Measurements from ENCODE around the gene CD8B. TPM values are rescaled to one million over a fixed set of nuclear protein-coding genes. Genes with fewer than 3 reads are reported as not detected.
"Not testable (repeated sequence)": the region's sequence is repeated elsewhere in the genome, so short reads cannot be mapped to it uniquely, and the experiment has no call there.

Gene CD8B
- total and polyA plus RNA-seq, 2 donors (not counting 3 experiments of a cell fraction or from before 2014, with no cell fraction given) = not detected

GRCh38 chr2:86837714-86838113, 24.0 kb downstream of the CD8B start:
- H3K4me2 ChIP-seq (ENCODE audit: insufficient read depth, low read length); CTCF ChIA-PET; H3K36me3 ChIP-seq (ENCODE audit: control insufficient read depth in 2 of 2, extremely low read depth in 1 of 2, insufficient read depth in 2 of 2, low read length in 2 of 2); H3K4me1 ChIP-seq (ENCODE audit: control insufficient read depth, extremely low read depth, insufficient read depth, low read length); H3K9me3 ChIP-seq (replicated peaks; ENCODE audit: control insufficient read depth, insufficient read depth, low read length); H3K9ac ChIP-seq (replicated peaks; ENCODE audit: extremely low read depth, insufficient read depth, low read length); FAIRE-seq; H3K9me1 ChIP-seq (replicated peaks; ENCODE audit: control insufficient read depth, extremely low read depth, insufficient read depth, low read length); intact Hi-C loops (cut with micrococcal nuclease); H3K79me2 ChIP-seq (ENCODE audit: control insufficient read depth, insufficient read depth, low read length); H2AFZ ChIP-seq (ENCODE audit: low read depth, low read length); BruUV-seq (replicated peaks); H3K4me3 ChIP-seq (replicated peaks in 1 of 3; ENCODE audit: insufficient read depth in 1 of 3, low read depth in 1 of 3, low read length in 3 of 3); H4K20me1 ChIP-seq (replicated peaks; ENCODE audit: control insufficient read depth, extremely low read depth, insufficient read depth, low read length); H3K27ac ChIP-seq (ENCODE audit: insufficient read depth, low read depth, low read length); DNase-seq (ENCODE audit: low read depth, low spot score); POLR2A ChIA-PET; H3K27me3 ChIP-seq (ENCODE audit: control insufficient read depth in 2 of 2, insufficient read depth in 2 of 2, low read length in 2 of 2); dilution Hi-C loops (cut with MboI; ENCODE audit: extremely low pct_ligation_motif_present, low sequenced_read_pairs): not testable (repeated sequence)

DNA sequence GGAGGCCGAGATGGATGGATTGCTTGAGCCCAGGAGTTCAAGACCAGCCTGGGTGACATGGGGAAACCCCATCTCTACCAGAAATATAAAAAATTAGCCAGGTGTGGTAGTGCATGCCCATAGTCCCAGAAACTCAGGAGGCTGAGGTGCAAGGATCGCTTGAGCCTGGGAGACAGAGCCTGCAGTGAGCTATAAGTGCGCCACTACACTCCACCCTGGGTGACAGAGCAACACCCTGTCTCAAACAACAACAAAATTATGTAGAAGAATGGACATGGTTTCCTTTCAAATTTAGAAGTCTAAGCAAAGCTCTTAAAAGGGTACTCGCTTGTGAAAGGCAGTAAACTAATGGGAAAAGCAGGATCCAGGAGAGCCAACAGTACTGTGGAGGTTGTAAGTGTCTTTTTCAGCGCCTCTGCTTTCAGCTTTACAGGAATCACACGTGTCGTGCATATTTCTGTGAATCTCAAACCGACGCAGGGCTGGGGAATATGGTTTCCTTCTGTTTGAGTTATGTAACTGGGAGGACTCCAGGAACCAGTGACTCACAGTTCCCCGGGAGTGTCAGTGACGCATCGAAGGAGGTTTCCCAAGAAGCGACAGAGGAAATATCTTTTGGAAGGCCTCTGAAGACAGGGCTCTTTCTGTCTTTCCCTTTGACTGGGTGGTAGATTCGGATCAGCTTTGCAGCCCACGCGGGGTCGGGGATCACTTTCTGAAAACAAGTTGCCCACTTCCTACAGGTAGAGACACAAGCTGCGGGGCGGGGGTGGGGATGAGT, 24.6 kb downstream of the CD8B start:
- peak; percentile 27 for TF ChIP-seq FOS (IDR thresholded peaks at IDR 0.05; ENCODE audit: borderline replicate concordance, insufficient read depth, low read length)
- peak; percentile 13 for TF ChIP-seq JUN (IDR thresholded peaks at IDR 0.05; ENCODE audit: borderline replicate concordance, insufficient read depth, insufficient read length, low read depth)
- H3K4me3 ChIP-seq (replicated peaks in 1 of 3; ENCODE audit: insufficient read depth in 1 of 3, low read depth in 1 of 3, low read length in 3 of 3); intact Hi-C loops (cut with micrococcal nuclease); H3K9me3 ChIP-seq (replicated peaks; ENCODE audit: control insufficient read depth, insufficient read depth, low read length); H3K27me3 ChIP-seq (ENCODE audit: control insufficient read depth in 2 of 2, insufficient read depth in 2 of 2, low read length in 2 of 2); H3K79me2 ChIP-seq (ENCODE audit: control insufficient read depth, insufficient read depth, low read length); POLR2A ChIA-PET; H3K27ac ChIP-seq (ENCODE audit: insufficient read depth, low read depth, low read length); H4K20me1 ChIP-seq (replicated peaks; ENCODE audit: control insufficient read depth, extremely low read depth, insufficient read depth, low read length); BruUV-seq (replicated peaks); H3K9ac ChIP-seq (replicated peaks; ENCODE audit: extremely low read depth, insufficient read depth, low read length); H3K36me3 ChIP-seq (ENCODE audit: control insufficient read depth in 2 of 2, extremely low read depth in 1 of 2, insufficient read depth in 2 of 2, low read length in 2 of 2); CTCF ChIA-PET; H3K4me1 ChIP-seq (ENCODE audit: control insufficient read depth, extremely low read depth, insufficient read depth, low read length); dilution Hi-C loops (cut with MboI; ENCODE audit: extremely low pct_ligation_motif_present, low sequenced_read_pairs); H3K9me1 ChIP-seq (replicated peaks; ENCODE audit: control insufficient read depth, extremely low read depth, insufficient read depth, low read length): not testable (repeated sequence)
- DNase-seq (ENCODE audit: low read depth, low spot score) (peak; percentile 58), FAIRE-seq (peak; percentile 99)
- Histone ChIP-seq H3K4me2 (ENCODE audit: insufficient read depth, low read length) (peak overlapping the region; percentile 62), H2AFZ (ENCODE audit: low read depth, low read length) (peak overlapping the region; percentile 30)

DNA sequence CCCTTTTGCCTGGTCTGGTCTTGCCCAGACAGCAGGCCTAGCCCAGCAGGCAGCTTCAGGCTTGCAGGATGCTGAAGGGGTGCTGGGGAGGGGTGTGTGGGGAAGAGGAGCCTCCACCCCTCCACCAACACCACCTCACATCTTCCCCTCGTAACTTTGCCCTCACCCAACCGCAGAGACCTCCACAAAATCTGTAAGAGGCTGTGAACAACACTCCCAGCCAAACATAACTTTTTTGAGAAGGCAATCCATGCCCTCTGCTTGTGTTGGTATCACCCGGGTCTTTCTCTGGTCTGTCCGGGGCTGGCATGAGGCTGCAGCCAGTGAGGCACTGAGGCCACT, 26.2 kb downstream of the CD8B start:
- H3K4me3 ChIP-seq (replicated peaks in 1 of 3; ENCODE audit: insufficient read depth in 1 of 3, low read depth in 1 of 3, low read length in 3 of 3); H3K36me3 ChIP-seq (ENCODE audit: control insufficient read depth in 2 of 2, extremely low read depth in 1 of 2, insufficient read depth in 2 of 2, low read length in 2 of 2); POLR2A ChIA-PET; FAIRE-seq; H4K20me1 ChIP-seq (replicated peaks; ENCODE audit: control insufficient read depth, extremely low read depth, insufficient read depth, low read length); H3K9ac ChIP-seq (replicated peaks; ENCODE audit: extremely low read depth, insufficient read depth, low read length); H3K27me3 ChIP-seq (ENCODE audit: control insufficient read depth in 2 of 2, insufficient read depth in 2 of 2, low read length in 2 of 2); H3K9me1 ChIP-seq (replicated peaks; ENCODE audit: control insufficient read depth, extremely low read depth, insufficient read depth, low read length); H3K4me2 ChIP-seq (ENCODE audit: insufficient read depth, low read length); BruUV-seq (replicated peaks); CTCF ChIA-PET; DNase-seq (ENCODE audit: low read depth, low spot score); dilution Hi-C loops (cut with MboI; ENCODE audit: extremely low pct_ligation_motif_present, low sequenced_read_pairs); H3K4me1 ChIP-seq (ENCODE audit: control insufficient read depth, extremely low read depth, insufficient read depth, low read length); intact Hi-C loops (cut with micrococcal nuclease); H3K79me2 ChIP-seq (ENCODE audit: control insufficient read depth, insufficient read depth, low read length); H3K9me3 ChIP-seq (replicated peaks; ENCODE audit: control insufficient read depth, insufficient read depth, low read length); H2AFZ ChIP-seq (ENCODE audit: low read depth, low read length); H3K27ac ChIP-seq (ENCODE audit: insufficient read depth, low read depth, low read length): not testable (repeated sequence)
